HEK293T (cell line): ENCODE measurements around the gene UBE2N.

Source experiments
- ARNT ChIP-seq: fragments of 450-650 bp; IDR thresholded peaks from 2 replicates; pipeline ENCODE4 v1.6.1; 2017; ENCODE audit warnings: mild to moderate bottlenecking
- BHLHE40 ChIP-seq: fragments of 450-650 bp; IDR thresholded peaks from 2 replicates; pipeline ENCODE4 v1.6.1; 2016; ENCODE audit warnings: mild to moderate bottlenecking, moderate library complexity, borderline replicate concordance
- ELF4 ChIP-seq: fragments of 450-650 bp; IDR thresholded peaks from 2 replicates; pipeline ENCODE4 v1.6.1; 2017; ENCODE audit warnings: antibody characterized with exemption
- FOXA1 ChIP-seq: fragments of 450-650 bp; IDR thresholded peaks from 2 replicates; pipeline ENCODE4 v1.6.1; 2016; ENCODE audit warnings: mild to moderate bottlenecking
- FOXK2 ChIP-seq: fragments of 450-650 bp; IDR thresholded peaks from 2 replicates; pipeline ENCODE4 v1.6.1; 2016; ENCODE audit warnings: mild to moderate bottlenecking
- FOXM1 ChIP-seq: fragments of 450-650 bp; IDR thresholded peaks from 2 replicates; pipeline ENCODE4 v1.6.1; 2017; ENCODE audit warnings: mild to moderate bottlenecking, borderline replicate concordance
- L3MBTL2 ChIP-seq: fragments of 450-650 bp; conservative IDR thresholded peaks from 2 replicates; pipeline ENCODE4 v1.6.1; 2016; ENCODE audit warnings: mild to moderate bottlenecking
- PKNOX1 ChIP-seq: fragments of 450-650 bp; IDR thresholded peaks from 2 replicates; pipeline ENCODE4 v1.6.1; 2016
- SP1 ChIP-seq: fragments of 450-650 bp; IDR thresholded peaks from 2 replicates; pipeline ENCODE4 v1.6.1; 2017
- SUZ12 ChIP-seq: fragments of 450-650 bp; IDR thresholded peaks from 2 replicates; pipeline ENCODE4 v1.6.1; 2016; ENCODE audit warnings: mild to moderate bottlenecking
- ZNF384 ChIP-seq: fragments of 450-650 bp; IDR thresholded peaks from 2 replicates; pipeline ENCODE4 v1.6.1; 2016

- no peak for TF ChIP-seq BHLHE40
- TF ChIP-seq ARNT, result no peak
- TF ChIP-seq ELF4, result no peak
- no peak for TF ChIP-seq FOXA1
- no peak for TF ChIP-seq ZNF384
- no peak for TF ChIP-seq FOXK2
- no peak for TF ChIP-seq PKNOX1
- TF ChIP-seq L3MBTL2, result no peak
- TF ChIP-seq SP1, result no peak
- TF ChIP-seq SUZ12, result no peak
- TF ChIP-seq FOXM1, result no peak
These were observed 26.2 kb upstream of the UBE2N start for GRCh38 chr12:93468008-93468371.
